Measurements from ENCODE around the gene SLC12A2.

DNA sequence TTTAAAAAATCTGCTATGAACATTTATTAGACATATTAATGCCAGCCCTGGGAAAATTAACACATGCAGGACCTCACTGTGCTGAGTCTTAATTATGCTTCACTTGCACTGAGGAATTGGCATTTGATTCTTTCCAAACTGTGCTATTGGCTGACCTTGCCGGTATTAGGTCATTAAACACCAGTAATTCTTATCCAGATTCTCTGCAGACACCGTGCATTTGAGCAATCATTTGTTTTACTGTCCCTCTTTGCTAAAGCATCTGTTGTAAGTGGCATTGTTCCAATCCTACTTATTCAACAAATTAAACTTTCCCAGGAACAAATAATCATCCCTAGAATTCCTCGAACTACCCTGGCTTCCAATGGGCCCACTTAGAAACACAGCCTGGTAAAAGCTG, 145.0 kb downstream of the SLC12A2 start:
- TF ChIP-seq, protein P1, sequence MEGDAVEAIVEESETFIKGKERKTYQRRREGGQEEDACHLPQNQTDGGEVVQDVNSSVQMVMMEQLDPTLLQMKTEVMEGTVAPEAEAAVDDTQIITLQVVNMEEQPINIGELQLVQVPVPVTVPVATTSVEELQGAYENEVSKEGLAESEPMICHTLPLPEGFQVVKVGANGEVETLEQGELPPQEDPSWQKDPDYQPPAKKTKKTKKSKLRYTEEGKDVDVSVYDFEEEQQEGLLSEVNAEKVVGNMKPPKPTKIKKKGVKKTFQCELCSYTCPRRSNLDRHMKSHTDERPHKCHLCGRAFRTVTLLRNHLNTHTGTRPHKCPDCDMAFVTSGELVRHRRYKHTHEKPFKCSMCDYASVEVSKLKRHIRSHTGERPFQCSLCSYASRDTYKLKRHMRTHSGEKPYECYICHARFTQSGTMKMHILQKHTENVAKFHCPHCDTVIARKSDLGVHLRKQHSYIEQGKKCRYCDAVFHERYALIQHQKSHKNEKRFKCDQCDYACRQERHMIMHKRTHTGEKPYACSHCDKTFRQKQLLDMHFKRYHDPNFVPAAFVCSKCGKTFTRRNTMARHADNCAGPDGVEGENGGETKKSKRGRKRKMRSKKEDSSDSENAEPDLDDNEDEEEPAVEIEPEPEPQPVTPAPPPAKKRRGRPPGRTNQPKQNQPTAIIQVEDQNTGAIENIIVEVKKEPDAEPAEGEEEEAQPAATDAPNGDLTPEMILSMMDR (IDR thresholded peaks at IDR 0.05; ENCODE audit: poor library complexity), result no peak
- TF ChIP-seq EZH2 (IDR thresholded peaks at IDR 0.05; ENCODE audit: borderline replicate concordance), result no peak
- TF ChIP-seq EZH2phosphoT487 (IDR thresholded peaks at IDR 0.05; ENCODE audit: low read depth, severe bottlenecking, unreplicated experiment), result no peak

All from hepatocyte (in vitro differentiated cells).